Measurements from ENCODE around the gene DOCK7. TPM values are rescaled to one million over a fixed set of nuclear protein-coding genes. Genes with fewer than 3 reads are reported as not detected.

DOCK7 gene
- polyA plus RNA-seq, 1 of the 3 experiments (the other 2 are of a cell fraction) = 27.6 TPM

- TF ChIP-seq RCOR1 (IDR thresholded peaks at IDR 0.05; ENCODE audit: low read length) (no peak), FOXM1 (IDR thresholded peaks at IDR 0.05; ENCODE audit: low read depth) (no peak), RXRA (IDR thresholded peaks at IDR 0.05; ENCODE audit: borderline replicate concordance, low read depth) (no peak), REST (IDR thresholded peaks at IDR 0.05; ENCODE audit: low read depth, low read length) (no peak), CHD2 (IDR thresholded peaks at IDR 0.05; ENCODE audit: low read length, partially characterized antibody) (no peak), FOSL2 (IDR thresholded peaks at IDR 0.05; ENCODE audit: borderline replicate concordance, low read depth) (no peak), POLR2AphosphoS5 (IDR thresholded peaks at IDR 0.05; ENCODE audit: low read depth, low read length) (no peak), MAX (IDR thresholded peaks at IDR 0.05; ENCODE audit: low read depth) (no peak), CTCF (IDR thresholded peaks at IDR 0.05) (no peak), TCF12 (IDR thresholded peaks at IDR 0.05) (no peak)
- ChIA-PET CTCF (interaction anchor here (0.5 to 1.2 kb wide), 3 partner anchors 12 to 117 kb away, joined by 3 read pairs; no protein-coding TSS in a partner anchor), POLR2A (no interaction called here)
- Histone ChIP-seq H3K9ac (no peak overlapping the region), H3K4me3 (ENCODE audit: low read depth in 2 of 2, low read length in 1 of 2) (no peak overlapping the region), H3K4me1 (ENCODE audit: control insufficient read depth in 1 of 2, insufficient read depth in 2 of 2, low read depth in 1 of 2, low read length in 1 of 2) (peaks cover 0 to 22% of the 10 kb centered on the region in 2 experiments; a peak in 2 of 4 replicates), H4K20me1 (ENCODE audit: insufficient read depth) (no peaks in the 10 kb centered on the region), H3K9me3 (no peaks in the 10 kb centered on the region), H3K9me2 (no peaks in the 10 kb centered on the region), H3K27me3 (ENCODE audit: insufficient read depth) (no peaks in the 10 kb centered on the region), H3K4me2 (no peak overlapping the region), H3K79me2 (ENCODE audit: insufficient read depth) (peaks cover 25% of the 10 kb centered on the region; the same call in 1 of the 2 replicates), H2AFZ (ENCODE audit: low read depth) (no peak overlapping the region), H3K27ac (ENCODE audit: low read depth in 2 of 2, low read length in 1 of 2) (no peak overlapping the region), H3F3A (replicated peaks; ENCODE audit: insufficient read depth) (peaks cover 9% of the 10 kb centered on the region), H3K36me3 (replicated peaks in 1 of 2; ENCODE audit: control insufficient read depth in 1 of 2, insufficient read depth in 2 of 2, low read length in 1 of 2) (peaks cover 33 to 52% of the 10 kb centered on the region in 2 experiments)
- DNase-seq = no peak
- WGBS (ENCODE audit: low lambda C conversion rate) = 94% methylated on average over 1 of the region's 1 CpG
These were observed 62.8 kb downstream of the DOCK7 start for GRCh38 chr1:62625415-62625814.

- Histone ChIP-seq H3K4me1 (ENCODE audit: control insufficient read depth in 1 of 2, insufficient read depth in 2 of 2, low read depth in 1 of 2, low read length in 1 of 2) (peaks cover 0 to 22% of the 10 kb centered on the region in 2 experiments; a peak in 2 of 4 replicates), H3K9me2 (no peaks in the 10 kb centered on the region), H2AFZ (ENCODE audit: low read depth) (no peak overlapping the region), H3K9ac (no peak overlapping the region), H3K27me3 (ENCODE audit: insufficient read depth) (no peaks in the 10 kb centered on the region), H3F3A (replicated peaks; ENCODE audit: insufficient read depth) (peaks cover 16% of the 10 kb centered on the region), H3K36me3 (replicated peaks in 1 of 2; ENCODE audit: control insufficient read depth in 1 of 2, insufficient read depth in 2 of 2, low read length in 1 of 2) (peaks cover 40 to 52% of the 10 kb centered on the region in 2 experiments), H3K79me2 (ENCODE audit: insufficient read depth) (peaks cover 14% of the 10 kb centered on the region; the same call in 1 of the 2 replicates), H3K27ac (ENCODE audit: low read depth in 2 of 2, low read length in 1 of 2) (peak overlapping the region in 1 of 2 experiments; percentile 58), H3K9me3 (no peaks in the 10 kb centered on the region), H4K20me1 (ENCODE audit: insufficient read depth) (no peaks in the 10 kb centered on the region), H3K4me3 (ENCODE audit: low read depth in 2 of 2, low read length in 1 of 2) (no peak overlapping the region), H3K4me2 (no peak overlapping the region)
- 95% methylated on average over 1 of the region's 1 CpG for WGBS (ENCODE audit: low lambda C conversion rate)
- ChIA-PET POLR2A (no interaction called here), CTCF (interaction anchor here (0.7 kb wide), 1 partner anchor 157 kb away, joined by 4 read pairs; no protein-coding TSS in a partner anchor)
- TF ChIP-seq MAX (IDR thresholded peaks at IDR 0.05; ENCODE audit: low read depth) (peak; percentile 54; the same call in 1 of the 2 replicates), FOSL2 (IDR thresholded peaks at IDR 0.05; ENCODE audit: borderline replicate concordance, low read depth) (peak; percentile 82), GATA2 (CRISPR knock-in tag; IDR thresholded peaks at IDR 0.05) (no peak), JUND (IDR thresholded peaks at IDR 0.05) (peak; percentile 53), USF1 (IDR thresholded peaks at IDR 0.05; ENCODE audit: borderline replicate concordance, low read depth) (peak; percentile 69; the same call in 1 of the 2 replicates), PBX3 (IDR thresholded peaks at IDR 0.05) (peak; percentile 52), TCF12 (IDR thresholded peaks at IDR 0.05) (peak; percentile 23; the same call in 1 of the 2 replicates), CTCF (IDR thresholded peaks at IDR 0.05) (no peak), FOXM1 (IDR thresholded peaks at IDR 0.05; ENCODE audit: low read depth) (no peak)
- no peak for DNase-seq
These were observed 66.3 kb downstream of the DOCK7 start for GRCh38 chr1:62621907-62622306.

Data from SK-N-SH (cell line).